CD14-positive monocyte (primary cell): ENCODE data around the gene GOLGA7B. TPM values are rescaled to one million over a fixed set of nuclear protein-coding genes. Genes with fewer than 3 reads are reported as not detected.

Experiments
- DNase-seq, 3 donors: peaks; one replicate each; pipeline ENCODE4 v3.0.0-alpha.2; 2011 to 2022
- H2AFZ ChIP-seq: 2 replicates; pipeline ENCODE4 v1.6.0; 2012; ENCODE audit warnings: mild to moderate bottlenecking, low read depth, low read length, inconsistent platforms; ENCODE audit not compliant: insufficient read depth, poor library complexity, severe bottlenecking
- H3K27ac ChIP-seq, 2 donors: 1 replicate in 1 of 2; 2 replicates in 1 of 2; pipeline ENCODE4 v1.5.1; 2012 to 2013; ENCODE audit warnings: low read length in 2 of 2, control low read depth in 1 of 2, inconsistent platforms in 1 of 2, low read depth in 1 of 2, mild to moderate bottlenecking in 1 of 2
- H3K27me3 ChIP-seq, 2 donors: one replicate each; pipeline versions ENCODE4 v1.6.0 to v1.6.1; 2011 to 2013; ENCODE audit warnings: low read length in 2 of 2; ENCODE audit not compliant: control insufficient read depth in 2 of 2, insufficient read depth in 2 of 2
- H3K36me3 ChIP-seq, 2 donors: replicated peaks in 1 of 2; 1 replicate in 1 of 2; 2 replicates in 1 of 2; pipeline versions ENCODE4 v1.5.1 to v1.6.1; 2012 to 2013; ENCODE audit warnings: low read length in 2 of 2, control low read depth in 1 of 2, inconsistent platforms in 1 of 2, mild to moderate bottlenecking in 1 of 2; ENCODE audit not compliant: insufficient read depth in 2 of 2, control insufficient read depth in 1 of 2
- H3K4me1 ChIP-seq, 2 donors: 1 replicate in 1 of 2; 2 replicates in 1 of 2; pipeline versions ENCODE4 v1.5.1 to v1.6.1; 2012 to 2013; ENCODE audit warnings: low read length in 2 of 2, control low read depth in 1 of 2, inconsistent platforms in 1 of 2, mild to moderate bottlenecking in 1 of 2, moderate library complexity in 1 of 2; ENCODE audit not compliant: insufficient read depth in 2 of 2, control insufficient read depth in 1 of 2
- H3K4me2 ChIP-seq: replicated peaks from 2 replicates; pipeline ENCODE3; 2012; ENCODE audit warnings: low read length, moderate library complexity, mild to moderate bottlenecking; ENCODE audit not compliant: poor library complexity, severe bottlenecking; ENCODE audit errors: extremely low read depth
- H3K4me3 ChIP-seq, 3 experiments: fragments of 200-600 bp in 1 of 3; sonication (generic) in 1 of 3; replicated peaks in 1 of 3; 1 replicate in 2 of 3; 2 replicates in 1 of 3; pipeline ENCODE4 v1.5.1; 2011 to 2013; ENCODE audit warnings: low read length in 3 of 3, mild to moderate bottlenecking in 3 of 3, control low read depth in 2 of 3, low read depth in 2 of 3, inconsistent platforms in 1 of 3, moderate library complexity in 1 of 3
- H3K79me2 ChIP-seq: 2 replicates; pipeline ENCODE4 v1.6.0; 2012; ENCODE audit warnings: mild to moderate bottlenecking, control low read depth, inconsistent platforms, low read length, moderate library complexity; ENCODE audit not compliant: insufficient read depth
- H3K9ac ChIP-seq: 2 replicates; pipeline ENCODE4 v1.6.0; 2017; ENCODE audit warnings: low read length, mild to moderate bottlenecking; ENCODE audit not compliant: insufficient read depth, poor library complexity, severe bottlenecking
- H3K9me3 ChIP-seq, 2 donors: replicated peaks in 1 of 2; 1 replicate in 1 of 2; 2 replicates in 1 of 2; pipeline versions ENCODE4 v1.5.1 to v1.6.1; 2012 to 2013; ENCODE audit warnings: low read length in 2 of 2, control low read depth in 1 of 2; ENCODE audit not compliant: control insufficient read depth in 1 of 2, insufficient read depth in 1 of 2
- H4K20me1 ChIP-seq: 2 replicates; pipeline ENCODE4 v1.6.0; 2012; ENCODE audit warnings: mild to moderate bottlenecking, low read length, control low read depth, moderate library complexity; ENCODE audit not compliant: insufficient read depth
- H3K27ac Mint-ChIP-seq, 7 donors: one replicate each; pipeline ENCODE4 v1.8.0; 2020; ENCODE audit warnings: mild to moderate bottlenecking in 7 of 7, mixed read lengths in 7 of 7, moderate library complexity in 6 of 7, inconsistent platforms in 2 of 7
- H3K27me3 Mint-ChIP-seq, 3 donors: one replicate each; pipeline ENCODE4 v1.8.0; 2021 to 2022; ENCODE audit warnings: low read depth in 3 of 3, mild to moderate bottlenecking in 3 of 3, mixed read lengths in 3 of 3, moderate library complexity in 3 of 3, inconsistent platforms in 1 of 3
- H3K36me3 Mint-ChIP-seq, 2 donors: one replicate each; pipeline ENCODE4 v1.8.0; 2020; ENCODE audit warnings: mixed read lengths in 2 of 2, inconsistent platforms in 1 of 2, mild to moderate bottlenecking in 1 of 2
- H3K4me1 Mint-ChIP-seq: one replicate; pipeline ENCODE4 v1.8.0; 2020; ENCODE audit warnings: mild to moderate bottlenecking, mixed read lengths
- H3K4me3 Mint-ChIP-seq, 2 donors: one replicate each; pipeline ENCODE4 v1.8.0; 2020; ENCODE audit warnings: mild to moderate bottlenecking in 2 of 2, mixed read lengths in 2 of 2, moderate library complexity in 1 of 2
- H3K9me3 Mint-ChIP-seq, 7 donors: one replicate each; pipeline ENCODE4 v1.8.0; 2020 to 2022; ENCODE audit warnings: mixed read lengths in 7 of 7, mild to moderate bottlenecking in 6 of 7, moderate library complexity in 6 of 7, inconsistent platforms in 2 of 7
- WGBS: methylation state at CpG from one replicate; pipeline ENCODE4 v1.1.5; 2013; ENCODE audit warnings: missing lambda C conversion rate; ENCODE audit not compliant: insufficient coverage; 5-methylcytosine and 5-hydroxymethylcytosine counted together
- intact Hi-C, 2 donors: fragments of 100-400 bp; cut with micrococcal nuclease; formaldehyde crosslinking; loops; one replicate each; pipeline versions ENCODE4 v1.15.0 to v1.15.1; 2023
- polyA plus RNA-seq, 3 donors: library from polyadenylated mRNA; depleted of rRNA in 1 of 3; unstranded in 2 of 3; stranded (reverse) in 1 of 3; fragments of 300-500 nt in 2 of 3; fragments of >200 nt in 1 of 3; fragmentation: Illumina TruSeq in 2 of 3; gene quantifications; 1 replicate in 2 of 3; 2 replicates in 1 of 3; pipeline ENCODE4 v1.2.3, GENCODE V29; 2012 to 2021
- TF ChIP-seq, protein P1 (sequence below): fragments of 200-600 bp; IDR thresholded peaks from one replicate; pipeline ENCODE4 v1.8.0; 2022; ENCODE audit warnings: antibody characterized with exemption, mild to moderate bottlenecking

GOLGA7B gene
- polyA plus RNA-seq, 3 donors: 0.03 TPM; not detected in 2

DNA sequence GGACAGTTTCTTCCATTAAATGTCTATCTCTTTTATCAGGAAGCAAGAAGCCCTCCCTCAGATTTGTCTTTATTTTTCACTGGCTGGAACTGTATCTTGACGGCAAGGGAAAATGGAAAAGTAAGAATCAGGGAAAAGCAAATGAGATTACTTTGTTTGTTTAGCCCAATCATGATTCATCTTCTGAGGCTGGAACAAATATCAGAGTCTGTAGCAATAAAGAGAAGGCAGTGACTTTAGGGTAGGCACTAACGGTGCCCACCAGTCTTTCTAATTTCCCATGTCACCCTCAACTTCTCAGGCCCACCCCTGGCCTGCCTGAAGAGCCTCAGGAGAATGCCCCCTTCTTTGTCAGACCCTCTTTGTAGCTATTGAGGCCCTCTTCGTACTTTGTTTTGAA, 36.3 kb upstream of the GOLGA7B start:
- intact Hi-C loops: no loop called here
- no CpG with 5 or more reads among the region's 3 CpGs for WGBS
- Histone ChIP-seq H2AFZ (no peak overlapping the region), H3K79me2 (no peaks in the 10 kb centered on the region), H3K4me3 (no peak overlapping the region), H3K9me3 (no peaks in the 10 kb centered on the region), H3K27me3 (peaks cover 0 to 1% of the 10 kb centered on the region in 2 donors), H3K9ac (no peak overlapping the region), H3K27ac (no peak overlapping the region), H4K20me1 (no peaks in the 10 kb centered on the region), H3K4me1 (no peaks in the 10 kb centered on the region), H3K4me2 (no peak overlapping the region), H3K36me3 (no peaks in the 10 kb centered on the region)
- TF ChIP-seq, protein P1, sequence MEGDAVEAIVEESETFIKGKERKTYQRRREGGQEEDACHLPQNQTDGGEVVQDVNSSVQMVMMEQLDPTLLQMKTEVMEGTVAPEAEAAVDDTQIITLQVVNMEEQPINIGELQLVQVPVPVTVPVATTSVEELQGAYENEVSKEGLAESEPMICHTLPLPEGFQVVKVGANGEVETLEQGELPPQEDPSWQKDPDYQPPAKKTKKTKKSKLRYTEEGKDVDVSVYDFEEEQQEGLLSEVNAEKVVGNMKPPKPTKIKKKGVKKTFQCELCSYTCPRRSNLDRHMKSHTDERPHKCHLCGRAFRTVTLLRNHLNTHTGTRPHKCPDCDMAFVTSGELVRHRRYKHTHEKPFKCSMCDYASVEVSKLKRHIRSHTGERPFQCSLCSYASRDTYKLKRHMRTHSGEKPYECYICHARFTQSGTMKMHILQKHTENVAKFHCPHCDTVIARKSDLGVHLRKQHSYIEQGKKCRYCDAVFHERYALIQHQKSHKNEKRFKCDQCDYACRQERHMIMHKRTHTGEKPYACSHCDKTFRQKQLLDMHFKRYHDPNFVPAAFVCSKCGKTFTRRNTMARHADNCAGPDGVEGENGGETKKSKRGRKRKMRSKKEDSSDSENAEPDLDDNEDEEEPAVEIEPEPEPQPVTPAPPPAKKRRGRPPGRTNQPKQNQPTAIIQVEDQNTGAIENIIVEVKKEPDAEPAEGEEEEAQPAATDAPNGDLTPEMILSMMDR: no peak
- H3K4me1 Mint-ChIP-seq: no peaks in the 10 kb centered on the region
- no peak overlapping the region for H3K27ac Mint-ChIP-seq
- DNase-seq: no peak
- peaks cover 0 to 1% (median 0%) of the 10 kb centered on the region in 7 donors for H3K9me3 Mint-ChIP-seq
- no peak overlapping the region for H3K4me3 Mint-ChIP-seq
- H3K27me3 Mint-ChIP-seq: peaks cover 10 to 21% (median 10%) of the 10 kb centered on the region in 3 donors
- H3K36me3 Mint-ChIP-seq: no peaks in the 10 kb centered on the region

DNA sequence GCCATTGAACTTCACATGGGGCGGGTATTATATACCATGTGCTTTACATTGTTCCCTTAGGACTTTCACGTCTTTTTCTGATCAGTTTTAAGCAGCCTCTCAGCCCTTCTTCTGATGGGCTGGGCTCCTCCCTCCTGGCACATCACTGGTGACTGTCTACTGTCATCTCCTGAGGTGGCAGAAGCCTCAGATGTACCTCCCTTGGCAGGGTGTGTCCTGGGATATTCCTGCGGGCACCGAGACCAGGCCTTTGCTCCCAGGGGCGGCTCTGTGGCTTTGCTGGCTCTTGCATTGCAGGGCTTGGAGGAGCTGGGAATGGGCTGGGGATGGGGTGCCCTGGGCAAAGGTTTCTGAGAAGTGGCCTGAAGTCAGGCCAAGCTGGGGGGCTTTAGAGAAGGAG, 34.6 kb upstream of the GOLGA7B start:
- Histone ChIP-seq H3K9me3 (no peaks in the 10 kb centered on the region), H2AFZ (no peak overlapping the region)
- WGBS: 95% methylated on average over 5 of the region's 5 CpGs

More for the DNA sequence above, 34.6 kb upstream of the GOLGA7B start:
- H3K4me3 Mint-ChIP-seq: no peak overlapping the region
- TF ChIP-seq, protein P1: no peak
- H3K36me3 ChIP-seq: no peaks in the 10 kb centered on the region
- H3K4me3 ChIP-seq: no peak overlapping the region
- H3K9ac ChIP-seq: no peak overlapping the region
- DNase-seq: no peak
- no peak overlapping the region for H3K27ac Mint-ChIP-seq
- no peaks in the 10 kb centered on the region for H3K79me2 ChIP-seq
- no peak overlapping the region for H3K4me2 ChIP-seq
- H3K27ac ChIP-seq: no peak overlapping the region
- H3K9me3 Mint-ChIP-seq: peaks cover 0 to 1% (median 0%) of the 10 kb centered on the region in 7 donors
- intact Hi-C loops: no loop called here
- no peaks in the 10 kb centered on the region for H3K36me3 Mint-ChIP-seq
- peaks cover 0 to 5% of the 10 kb centered on the region in 2 donors for H3K27me3 ChIP-seq
- H4K20me1 ChIP-seq: no peaks in the 10 kb centered on the region
- H3K4me1 Mint-ChIP-seq: no peaks in the 10 kb centered on the region
- H3K4me1 ChIP-seq: no peaks in the 10 kb centered on the region
- peaks cover 10 to 33% (median 13%) of the 10 kb centered on the region in 3 donors for H3K27me3 Mint-ChIP-seq
